ENCODE data around the gene TFAP2C. TPM values are rescaled to one million over a fixed set of nuclear protein-coding genes. Genes with fewer than 3 reads are reported as not detected.
"Not testable (repeated sequence)": the region's sequence is repeated elsewhere in the genome, so short reads cannot be mapped to it uniquely, and the experiment has no call there.

TFAP2C gene
- polyA plus RNA-seq, 5 donors, result 2.4 to 3.6 (median 3.2) TPM

- DNase-seq, result no peak
Observed at GRCh38 chr20:56614196-56614595, 14.9 kb upstream of the TFAP2C start.

GRCh38 chr20:56616716-56617115 lies 12.4 kb upstream of the TFAP2C start:
- no peak for DNase-seq

- no peak for DNase-seq
Observed at GRCh38 chr20:56617489-56617888, 11.6 kb upstream of the TFAP2C start.

- no peak for DNase-seq
Observed at GRCh38 chr20:56621730-56622129, 7.4 kb upstream of the TFAP2C start.

GRCh38 chr20:56623930-56624329 lies 5.2 kb upstream of the TFAP2C start:
- DNase-seq, result not testable (repeated sequence)

- no peak for DNase-seq
Observed at GRCh38 chr20:56624786-56625681, 4.1 kb upstream of the TFAP2C start.

GRCh38 chr20:56625837-56626236 lies 3.3 kb upstream of the TFAP2C start:
- DNase-seq, result no peak

- DNase-seq, result no peak
Observed at GRCh38 chr20:56626367-56627121, 2.6 kb upstream of the TFAP2C start.

GRCh38 chr20:56627122-56628014 lies 1.7 kb upstream of the TFAP2C start:
- no peak for DNase-seq

- DNase-seq, result peak in 1 of 2 donors; percentile 26
Observed at GRCh38 chr20:56628015-56628872, 862 bp upstream of the TFAP2C start.

GRCh38 chr20:56629464-56630085 lies 469 bp downstream of the TFAP2C start:
- peak in 1 of 2 donors; percentile 21 for DNase-seq

GRCh38 chr20:56630086-56630493 lies 984 bp downstream of the TFAP2C start:
- peak; percentile 68 to 74 for DNase-seq

GRCh38 chr20:56630506-56631317 lies 1.6 kb downstream of the TFAP2C start:
- DNase-seq, result peak; percentile 9 to 26

- no peak for DNase-seq
Observed at GRCh38 chr20:56631318-56631989, 2.3 kb downstream of the TFAP2C start.

GRCh38 chr20:56631990-56632327 lies 2.9 kb downstream of the TFAP2C start:
- DNase-seq, result no peak

- no peak for DNase-seq
Observed at GRCh38 chr20:56634307-56634706, 5.2 kb downstream of the TFAP2C start.

GRCh38 chr20:56634735-56635385 lies 5.8 kb downstream of the TFAP2C start:
- DNase-seq, result no peak

GRCh38 chr20:56636716-56637115 lies 7.6 kb downstream of the TFAP2C start:
- no peak for DNase-seq

Measured in right lung (tissue), 5 donors.